ENCODE measurements around the gene PLTP. TPM values are rescaled to one million over a fixed set of nuclear protein-coding genes. Genes with fewer than 3 reads are reported as not detected.
"Not testable (repeated sequence)": the region's sequence is repeated elsewhere in the genome, so short reads cannot be mapped to it uniquely, and the experiment has no call there.

PLTP gene
- total and polyA plus RNA-seq, 11 donors: 19.8 to 367 (median 50.5) TPM

- intact Hi-C loops (cut with DNase I): loop anchor here in 2 of 10 donors (5.0 kb wide), 2 partner anchors 66 to 131 kb away; partner anchors contain the start of genes CTSA (in 1 of the 2), NEURL2 (in 1 of the 2) and TNNC2 (in 1 of the 2)
- Histone ChIP-seq H3K4me1 (no peaks in the 10 kb centered on the region), H3K27me3 (no peaks in the 10 kb centered on the region), H3K9me3 (no peaks in the 10 kb centered on the region), H3K4me3 (no peak overlapping the region), H3K27ac (no peak overlapping the region), H3K36me3 (peaks cover 3 to 99% (median 84%) of the 10 kb centered on the region in 9 donors)
- TF ChIP-seq CTCF (IDR thresholded peaks at IDR 0.05): no peak
- no peak for TF ChIP-seq POLR2A (IDR thresholded peaks at IDR 0.05)
- DNase-seq (no peak), ATAC-seq (no peak)
- 96 to 99% (median 98%) methylated on average over 4 of the region's 4 CpGs for WGBS, 4 donors
These were observed 46.6 kb upstream of the PLTP start for GRCh38 chr20:45958593-45958992.

- intact Hi-C loops (cut with DNase I): loop anchor here in 2 of 10 donors (5.0 kb wide), 2 partner anchors 65 to 130 kb away; partner anchors contain the start of genes CTSA (in 1 of the 2), NEURL2 (in 1 of the 2) and TNNC2 (in 1 of the 2)
- TF ChIP-seq POLR2A (IDR thresholded peaks at IDR 0.05): no peak
- no peak for TF ChIP-seq CTCF (IDR thresholded peaks at IDR 0.05)
- Histone ChIP-seq H3K36me3 (peaks cover 3 to 99% (median 84%) of the 10 kb centered on the region in 9 donors), H3K27me3 (no peaks in the 10 kb centered on the region), H3K4me1 (no peaks in the 10 kb centered on the region), H3K4me3 (no peak overlapping the region), H3K9me3 (no peaks in the 10 kb centered on the region), H3K27ac (no peak overlapping the region)
- 85 to 93% (median 88%) methylated on average over 8 to 19 of the region's 19 CpGs for WGBS, 4 donors
- ATAC-seq (no peak), DNase-seq (no peak)
These were observed 45.3 kb upstream of the PLTP start for GRCh38 chr20:45957021-45957941.

GRCh38 chr20:45956326-45956725 is 44.4 kb upstream of the PLTP start:
- H3K4me3 ChIP-seq, H3K27me3 ChIP-seq, H3K4me1 ChIP-seq, ATAC-seq, H3K27ac ChIP-seq, H3K9me3 ChIP-seq: not testable (repeated sequence)
- 92 to 94% (median 94%) methylated on average over 10 of the region's 10 CpGs for WGBS, 4 donors
- peak in 1 of 5 donors; percentile 33 for DNase-seq
- intact Hi-C loops (cut with DNase I): loop anchor here in 2 of 10 donors (5.0 kb wide), 2 partner anchors 64 to 129 kb away; partner anchors contain the start of genes CTSA (in 1 of the 2), NEURL2 (in 1 of the 2) and TNNC2 (in 1 of the 2)
- peaks cover 3 to 99% (median 84%) of the 10 kb centered on the region in 9 donors for H3K36me3 ChIP-seq

GRCh38 chr20:45953672-45954071 is 41.7 kb upstream of the PLTP start:
- Histone ChIP-seq H3K4me3 (no peak overlapping the region), H3K4me1 (no peaks in the 10 kb centered on the region), H3K9me3 (no peaks in the 10 kb centered on the region), H3K27me3 (no peaks in the 10 kb centered on the region), H3K27ac (no peak overlapping the region), H3K36me3 (peaks cover 0 to 99% (median 84%) of the 10 kb centered on the region in 9 donors)
- intact Hi-C loops (cut with DNase I): no loop called here
- 92 to 97% (median 95%) methylated on average over 9 of the region's 9 CpGs for WGBS, 4 donors
- TF ChIP-seq CTCF (IDR thresholded peaks at IDR 0.05) (no peak), POLR2A (IDR thresholded peaks at IDR 0.05) (no peak)
- no peak for ATAC-seq
- DNase-seq: peak in 3 of 5 donors; percentile 22 to 45 (median 26)

All from heart left ventricle (tissue), 16 donors.